Dedifferentiated amniotic fluid mesenchymal stem cell (primary cell): Measurements from ENCODE around the gene TLK1.
A peak's percentile ranks its signal among the peaks of the same experiment; 100 is the strongest.
"Not testable (repeated sequence)": the region's sequence is repeated elsewhere in the genome, so short reads cannot be mapped to it uniquely, and the experiment has no call there.

ENCODE experiments used
- DNase-seq: peaks from one replicate; pipeline ENCODE4 v3.0.0-alpha.2; 2016; ENCODE audit errors: extremely low spot score

TLK1 gene

GRCh38 chr2:171169333-171169732, 8.6 kb upstream of the TLK1 start:
- no peak for DNase-seq

GRCh38 chr2:171167352-171167997, 6.8 kb upstream of the TLK1 start:
- no peak for DNase-seq

GRCh38 chr2:171166328-171166983, 5.8 kb upstream of the TLK1 start:
- no peak for DNase-seq

GRCh38 chr2:171165967-171166327, 5.3 kb upstream of the TLK1 start:
- DNase-seq, result no peak

- DNase-seq, result no peak
These were observed 2.6 kb upstream of the TLK1 start for GRCh38 chr2:171163261-171163660.

- DNase-seq, result not testable (repeated sequence)
These were observed 2.0 kb upstream of the TLK1 start for GRCh38 chr2:171162522-171163197.

GRCh38 chr2:171160956-171161740, 455 bp upstream of the TLK1 start:
- DNase-seq, result peak; percentile 68

- DNase-seq, result peak; percentile 64
These were observed 1.1 kb downstream of the TLK1 start for GRCh38 chr2:171159372-171160118.

- DNase-seq, result no peak
These were observed 1.8 kb downstream of the TLK1 start for GRCh38 chr2:171158790-171159371.

GRCh38 chr2:171158036-171158789, 2.5 kb downstream of the TLK1 start:
- no peak for DNase-seq

GRCh38 chr2:171157109-171157500, 3.6 kb downstream of the TLK1 start:
- DNase-seq, result no peak

- no peak for DNase-seq
These were observed 6.3 kb downstream of the TLK1 start for GRCh38 chr2:171154348-171154747.

GRCh38 chr2:171150694-171151285, 9.9 kb downstream of the TLK1 start:
- no peak for DNase-seq

- no peak for DNase-seq
These were observed 10.6 kb downstream of the TLK1 start for GRCh38 chr2:171149986-171150693.

- DNase-seq, result no peak
These were observed 11.3 kb downstream of the TLK1 start for GRCh38 chr2:171149171-171149938.

GRCh38 chr2:171147081-171147480, 13.6 kb downstream of the TLK1 start:
- no peak for DNase-seq

- no peak for DNase-seq
These were observed 14.1 kb downstream of the TLK1 start for GRCh38 chr2:171146633-171147032.

- no peak for DNase-seq
These were observed 14.6 kb downstream of the TLK1 start for GRCh38 chr2:171146071-171146470.

- no peak for DNase-seq
These were observed 17.0 kb downstream of the TLK1 start for GRCh38 chr2:171143670-171144062.
